Lower lobe of right lung (tissue), 2 donors: ENCODE measurements around the gene NUFIP2. TPM values are rescaled to one million over a fixed set of nuclear protein-coding genes. Genes with fewer than 3 reads are reported as not detected.
"Not testable (repeated sequence)": the region's sequence is repeated elsewhere in the genome, so short reads cannot be mapped to it uniquely, and the experiment has no call there.

ENCODE experiments used
- ATAC-seq, 2 donors: fragments of 200-7000 bp; cut with Tn5 transposase; one replicate each; pipeline ENCODE4 v1.9.1; 2020 to 2022; ENCODE audit warnings: mild to moderate bottlenecking in 2 of 2, moderate library complexity in 2 of 2
- DNase-seq: peaks from one replicate; pipeline ENCODE4 v3.0.0-alpha.2; 2020
- H3K27ac ChIP-seq: fragments of 200-600 bp; one replicate; pipeline ENCODE4 v1.8.0; 2022
- H3K27me3 ChIP-seq: fragments of 200-600 bp; one replicate; pipeline ENCODE4 v1.8.0; 2022; ENCODE audit warnings: low read depth
- H3K36me3 ChIP-seq: fragments of 200-600 bp; one replicate; pipeline ENCODE4 v1.8.0; 2022; ENCODE audit warnings: mild to moderate bottlenecking
- H3K4me1 ChIP-seq: fragments of 200-600 bp; one replicate; pipeline ENCODE4 v1.8.0; 2022
- H3K4me3 ChIP-seq: fragments of 200-600 bp; one replicate; pipeline ENCODE4 v1.8.0; 2022; ENCODE audit warnings: mild to moderate bottlenecking
- H3K9me3 ChIP-seq: fragments of 200-600 bp; one replicate; pipeline ENCODE4 v1.8.0; 2022
- intact Hi-C: fragments of 100-400 bp; cut with DNase I; formaldehyde crosslinking; loops from one replicate; pipeline ENCODE4 v1.11.0; 2022
- total RNA-seq: library from RNA; stranded (reverse); fragmentation: NEBNext Ultra II Directional; extraction: Animal tissue kit (Norgen Biotek cat#: 25700); gene quantifications from one replicate; pipeline ENCODE4 v1.2.1, GENCODE V29; 2021
- TF ChIP-seq, protein P1 (sequence below): fragments of 200-600 bp; IDR thresholded peaks from one replicate; pipeline ENCODE4 v1.8.0; 2022; ENCODE audit warnings: antibody characterized with exemption, mild to moderate bottlenecking
- donor health status: DM: no; HTN: yes; CAD: no; lungs with severe emphysema.

NUFIP2 gene
- total RNA-seq, 1 donor from 2014 or later: 66.2 TPM

DNA sequence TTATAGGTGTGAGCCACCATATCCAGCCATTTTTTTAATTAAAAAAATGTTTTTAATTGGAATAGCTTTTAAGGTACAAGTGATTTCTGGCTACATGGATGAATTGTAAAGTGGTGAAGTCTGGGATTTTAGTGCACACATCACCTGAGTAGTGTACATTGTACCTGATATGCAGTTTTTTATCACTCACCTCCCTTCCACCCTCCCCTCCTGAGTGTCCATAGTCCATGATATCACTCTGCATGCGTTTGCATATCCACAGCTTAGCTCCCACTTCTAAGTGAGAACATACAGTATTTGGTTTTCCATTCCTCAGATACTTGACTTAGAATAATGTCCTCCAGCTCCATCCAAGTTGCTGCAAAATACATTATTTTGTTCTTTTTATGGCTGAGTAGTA lies 60.6 kb downstream of the NUFIP2 start:
- Histone ChIP-seq H3K27me3 (no peaks in the 10 kb centered on the region), H3K4me3 (no peak overlapping the region), H3K27ac (no peak overlapping the region), H3K4me1 (no peaks in the 10 kb centered on the region), H3K36me3 (no peaks in the 10 kb centered on the region), H3K9me3 (no peaks in the 10 kb centered on the region)
- DNase-seq (no peak), ATAC-seq (no peak)
- TF ChIP-seq, protein P1, sequence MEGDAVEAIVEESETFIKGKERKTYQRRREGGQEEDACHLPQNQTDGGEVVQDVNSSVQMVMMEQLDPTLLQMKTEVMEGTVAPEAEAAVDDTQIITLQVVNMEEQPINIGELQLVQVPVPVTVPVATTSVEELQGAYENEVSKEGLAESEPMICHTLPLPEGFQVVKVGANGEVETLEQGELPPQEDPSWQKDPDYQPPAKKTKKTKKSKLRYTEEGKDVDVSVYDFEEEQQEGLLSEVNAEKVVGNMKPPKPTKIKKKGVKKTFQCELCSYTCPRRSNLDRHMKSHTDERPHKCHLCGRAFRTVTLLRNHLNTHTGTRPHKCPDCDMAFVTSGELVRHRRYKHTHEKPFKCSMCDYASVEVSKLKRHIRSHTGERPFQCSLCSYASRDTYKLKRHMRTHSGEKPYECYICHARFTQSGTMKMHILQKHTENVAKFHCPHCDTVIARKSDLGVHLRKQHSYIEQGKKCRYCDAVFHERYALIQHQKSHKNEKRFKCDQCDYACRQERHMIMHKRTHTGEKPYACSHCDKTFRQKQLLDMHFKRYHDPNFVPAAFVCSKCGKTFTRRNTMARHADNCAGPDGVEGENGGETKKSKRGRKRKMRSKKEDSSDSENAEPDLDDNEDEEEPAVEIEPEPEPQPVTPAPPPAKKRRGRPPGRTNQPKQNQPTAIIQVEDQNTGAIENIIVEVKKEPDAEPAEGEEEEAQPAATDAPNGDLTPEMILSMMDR: no peak
- intact Hi-C loops: no loop called here

DNA sequence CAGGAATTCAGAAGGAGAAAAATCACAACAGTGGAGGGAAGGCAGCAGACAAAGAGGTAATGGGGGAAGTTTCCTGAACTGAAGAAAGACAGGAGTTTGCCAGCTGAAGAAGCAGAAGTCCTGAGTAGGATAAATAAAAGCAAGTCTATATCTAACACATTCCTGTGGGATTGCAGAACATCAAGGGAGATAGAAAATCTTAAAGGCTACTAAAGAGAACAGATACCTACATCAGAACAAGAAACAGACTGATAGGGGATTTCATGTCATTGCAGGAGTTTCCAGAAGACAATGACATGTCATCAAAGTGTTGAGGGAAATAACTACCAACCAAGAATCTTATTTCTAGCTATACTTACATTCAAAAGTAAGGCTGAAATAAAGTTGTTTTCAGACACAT lies 68.6 kb downstream of the NUFIP2 start:
- no peak overlapping the region for H3K27ac ChIP-seq
- TF ChIP-seq, protein P1: no peak
- no peaks in the 10 kb centered on the region for H3K4me1 ChIP-seq
- H3K27me3 ChIP-seq: no peaks in the 10 kb centered on the region
- no peak overlapping the region for H3K4me3 ChIP-seq
- H3K9me3 ChIP-seq: no peaks in the 10 kb centered on the region
- no peak for DNase-seq
- ATAC-seq: no peak
- H3K36me3 ChIP-seq: no peaks in the 10 kb centered on the region
- intact Hi-C loops: no loop called here

DNA sequence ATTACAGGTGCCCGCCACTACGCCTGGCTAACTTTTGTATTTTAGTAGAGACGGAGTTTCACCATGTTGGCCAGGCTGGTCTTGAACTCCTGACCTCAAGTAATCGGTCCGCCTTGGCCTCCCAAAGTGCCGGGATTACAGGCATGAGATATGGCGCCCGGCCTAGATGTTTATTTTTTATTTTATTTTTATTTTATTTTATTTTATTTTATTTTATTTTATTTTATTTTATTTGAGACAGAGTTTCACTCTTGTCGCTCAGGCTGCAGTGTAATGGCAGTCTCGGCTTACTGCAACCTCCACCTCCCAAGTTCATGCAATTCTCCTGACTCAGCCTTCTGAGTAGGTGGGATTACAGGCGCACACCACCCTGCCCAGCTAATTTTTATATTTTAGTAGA lies 72.6 kb downstream of the NUFIP2 start:
- H3K27ac ChIP-seq, H3K9me3 ChIP-seq, H3K27me3 ChIP-seq, H3K4me1 ChIP-seq, H3K4me3 ChIP-seq, DNase-seq, ATAC-seq, intact Hi-C loops, H3K36me3 ChIP-seq: not testable (repeated sequence)

DNA sequence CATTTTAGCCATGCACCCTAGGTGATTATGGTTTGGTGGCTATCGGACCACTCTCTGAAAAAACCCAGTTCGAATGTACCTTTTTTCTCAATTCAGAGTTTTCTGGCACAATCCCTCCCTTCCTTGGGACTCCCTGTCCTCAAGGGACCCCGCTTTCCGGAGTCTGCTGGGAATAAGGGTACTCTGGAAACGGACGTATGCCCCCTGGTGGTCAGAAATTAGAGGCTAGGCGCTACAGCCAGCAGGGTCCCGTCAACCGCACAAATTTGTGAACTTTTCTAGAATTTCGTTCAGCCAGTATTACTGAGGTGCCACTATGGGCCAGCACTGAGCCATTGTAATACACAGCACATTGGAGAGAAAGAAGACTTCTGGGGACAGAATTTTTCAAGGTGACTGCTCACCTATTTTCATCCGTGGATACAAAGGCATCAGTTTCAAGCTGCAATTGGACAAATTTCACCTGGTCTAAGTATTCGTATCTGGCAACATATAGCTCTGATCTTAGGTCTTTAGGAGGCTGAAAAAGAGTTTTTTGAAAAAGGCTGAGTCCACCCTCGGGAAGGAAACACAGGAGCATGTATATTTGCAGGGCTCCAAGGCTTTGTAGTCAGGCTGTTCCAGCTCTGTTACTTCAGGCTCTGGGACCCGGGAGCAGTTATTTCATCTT lies 74.4 kb downstream of the NUFIP2 start:
- intact Hi-C loops: loop anchor here (5.0 kb wide), 1 partner anchor 72 kb away; no protein-coding TSS in a partner anchor
- peak; percentile 72 for DNase-seq

DNA sequence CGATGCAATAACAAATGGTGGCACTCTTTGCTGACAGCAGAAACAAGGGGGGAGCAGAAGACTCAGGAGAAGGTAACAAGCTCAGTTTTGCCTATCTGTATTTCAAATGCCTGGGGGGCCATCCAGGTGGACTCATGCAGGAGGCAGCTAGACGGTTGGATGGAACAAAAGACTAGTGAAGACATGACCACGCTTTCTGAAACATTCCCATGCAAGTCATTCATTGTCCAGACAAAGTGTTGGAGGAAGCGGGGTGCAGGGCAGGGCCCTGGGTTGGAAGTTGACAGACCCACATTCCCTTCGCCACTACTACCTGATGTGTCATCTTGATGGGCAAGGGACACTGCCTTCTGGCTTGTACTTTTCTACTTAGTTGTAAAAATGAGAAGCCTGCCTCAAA lies 77.1 kb downstream of the NUFIP2 start:
- Histone ChIP-seq H3K36me3 (no peaks in the 10 kb centered on the region), H3K9me3 (no peaks in the 10 kb centered on the region), H3K4me1 (peaks cover 9% of the 10 kb centered on the region), H3K27ac (no peak overlapping the region), H3K4me3 (no peak overlapping the region), H3K27me3 (no peaks in the 10 kb centered on the region)
- intact Hi-C loops: loop anchor here (5.0 kb wide), 1 partner anchor 70 kb away; no protein-coding TSS in a partner anchor
- ATAC-seq (no peak), DNase-seq (no peak)
- TF ChIP-seq, protein P1: no peak

More for the DNA sequence above, 74.4 kb downstream of the NUFIP2 start:
- peak; percentile 90 for ATAC-seq
- no peak overlapping the region for H3K4me3 ChIP-seq
- peaks cover 9% of the 10 kb centered on the region for H3K4me1 ChIP-seq
- no peaks in the 10 kb centered on the region for H3K36me3 ChIP-seq
- TF ChIP-seq, protein P1: peak; percentile 96
- no peaks in the 10 kb centered on the region for H3K27me3 ChIP-seq
- H3K27ac ChIP-seq: no peak overlapping the region
- no peaks in the 10 kb centered on the region for H3K9me3 ChIP-seq

DNA sequence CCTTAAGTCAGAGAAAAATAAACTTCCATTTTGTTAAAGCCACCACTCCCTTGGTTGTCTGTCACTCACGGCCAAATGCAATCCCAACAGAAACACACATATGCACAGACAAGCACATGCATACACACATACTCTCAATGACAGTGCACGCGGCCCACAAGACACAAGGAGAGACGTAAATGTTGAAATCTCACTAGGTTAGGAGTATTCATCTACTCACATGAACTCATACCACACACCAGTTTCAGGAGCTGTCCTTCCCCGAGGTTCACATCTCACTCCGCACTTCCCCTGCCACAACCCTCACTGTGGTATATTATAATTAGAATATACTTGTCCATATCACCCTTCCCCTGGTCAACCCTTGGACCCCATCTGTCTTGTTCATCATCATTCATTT lies 77.8 kb downstream of the NUFIP2 start:
- H3K4me3 ChIP-seq: no peak overlapping the region
- peaks cover 9% of the 10 kb centered on the region for H3K4me1 ChIP-seq
- DNase-seq: no peak
- intact Hi-C loops: loop anchor here (5.0 kb wide), 1 partner anchor 69 kb away; no protein-coding TSS in a partner anchor
- no peak for ATAC-seq
- TF ChIP-seq, protein P1: no peak
- H3K36me3 ChIP-seq: no peaks in the 10 kb centered on the region
- H3K9me3 ChIP-seq: no peaks in the 10 kb centered on the region
- no peak overlapping the region for H3K27ac ChIP-seq
- no peaks in the 10 kb centered on the region for H3K27me3 ChIP-seq
